ENCODE data around the gene COL1A2.

DNA sequence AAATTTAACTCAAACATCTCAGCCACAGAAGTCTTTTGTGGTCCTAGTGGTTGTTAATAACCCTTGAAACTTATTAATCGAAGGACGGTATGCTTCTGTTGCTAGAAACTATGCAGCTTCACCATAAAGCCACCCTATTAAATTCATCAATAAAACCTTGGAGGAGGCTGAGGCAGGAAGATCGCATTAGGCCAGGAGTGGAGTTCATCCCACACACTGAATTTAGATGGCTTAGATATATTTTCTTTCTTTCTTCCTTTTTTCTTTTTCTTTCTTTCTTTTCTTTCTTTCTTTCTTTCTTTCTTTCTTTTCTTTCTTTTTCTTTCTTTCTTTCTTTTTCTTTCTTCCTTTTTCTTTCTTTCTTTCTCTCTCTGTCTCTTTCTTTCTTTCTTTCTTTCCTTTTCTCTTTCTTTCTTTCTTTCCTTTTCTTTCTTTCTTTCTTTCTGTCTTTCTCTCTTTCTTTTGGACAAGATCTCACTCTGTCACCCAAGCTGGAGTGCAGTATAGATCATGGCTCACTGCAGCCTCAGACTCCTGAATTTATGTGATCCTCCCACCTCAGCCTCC lies 84.0 kb downstream of the COL1A2 start:
- TF ChIP-seq, protein P1, sequence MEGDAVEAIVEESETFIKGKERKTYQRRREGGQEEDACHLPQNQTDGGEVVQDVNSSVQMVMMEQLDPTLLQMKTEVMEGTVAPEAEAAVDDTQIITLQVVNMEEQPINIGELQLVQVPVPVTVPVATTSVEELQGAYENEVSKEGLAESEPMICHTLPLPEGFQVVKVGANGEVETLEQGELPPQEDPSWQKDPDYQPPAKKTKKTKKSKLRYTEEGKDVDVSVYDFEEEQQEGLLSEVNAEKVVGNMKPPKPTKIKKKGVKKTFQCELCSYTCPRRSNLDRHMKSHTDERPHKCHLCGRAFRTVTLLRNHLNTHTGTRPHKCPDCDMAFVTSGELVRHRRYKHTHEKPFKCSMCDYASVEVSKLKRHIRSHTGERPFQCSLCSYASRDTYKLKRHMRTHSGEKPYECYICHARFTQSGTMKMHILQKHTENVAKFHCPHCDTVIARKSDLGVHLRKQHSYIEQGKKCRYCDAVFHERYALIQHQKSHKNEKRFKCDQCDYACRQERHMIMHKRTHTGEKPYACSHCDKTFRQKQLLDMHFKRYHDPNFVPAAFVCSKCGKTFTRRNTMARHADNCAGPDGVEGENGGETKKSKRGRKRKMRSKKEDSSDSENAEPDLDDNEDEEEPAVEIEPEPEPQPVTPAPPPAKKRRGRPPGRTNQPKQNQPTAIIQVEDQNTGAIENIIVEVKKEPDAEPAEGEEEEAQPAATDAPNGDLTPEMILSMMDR (IDR thresholded peaks at IDR 0.05; ENCODE audit: borderline replicate concordance, extremely low read depth, low read length, poor library complexity, severe bottlenecking) = no peak
- no peak for TF ChIP-seq EZH2 (IDR thresholded peaks at IDR 0.05; ENCODE audit: borderline replicate concordance, low read depth, low read length, severe bottlenecking)
